HG03575 (cell line): ENCODE data around the gene TMEM187.

Experiments used
- ATAC-seq: cut with Tn5 transposase; IDR thresholded peaks from one replicate; pipeline ENCODE4 v1.9.1; 2021; ENCODE audit not compliant: unreplicated experiment, insufficient number of reproducible peaks, low FRiP score; ENCODE audit errors: extremely low read depth

TMEM187 gene

DNA sequence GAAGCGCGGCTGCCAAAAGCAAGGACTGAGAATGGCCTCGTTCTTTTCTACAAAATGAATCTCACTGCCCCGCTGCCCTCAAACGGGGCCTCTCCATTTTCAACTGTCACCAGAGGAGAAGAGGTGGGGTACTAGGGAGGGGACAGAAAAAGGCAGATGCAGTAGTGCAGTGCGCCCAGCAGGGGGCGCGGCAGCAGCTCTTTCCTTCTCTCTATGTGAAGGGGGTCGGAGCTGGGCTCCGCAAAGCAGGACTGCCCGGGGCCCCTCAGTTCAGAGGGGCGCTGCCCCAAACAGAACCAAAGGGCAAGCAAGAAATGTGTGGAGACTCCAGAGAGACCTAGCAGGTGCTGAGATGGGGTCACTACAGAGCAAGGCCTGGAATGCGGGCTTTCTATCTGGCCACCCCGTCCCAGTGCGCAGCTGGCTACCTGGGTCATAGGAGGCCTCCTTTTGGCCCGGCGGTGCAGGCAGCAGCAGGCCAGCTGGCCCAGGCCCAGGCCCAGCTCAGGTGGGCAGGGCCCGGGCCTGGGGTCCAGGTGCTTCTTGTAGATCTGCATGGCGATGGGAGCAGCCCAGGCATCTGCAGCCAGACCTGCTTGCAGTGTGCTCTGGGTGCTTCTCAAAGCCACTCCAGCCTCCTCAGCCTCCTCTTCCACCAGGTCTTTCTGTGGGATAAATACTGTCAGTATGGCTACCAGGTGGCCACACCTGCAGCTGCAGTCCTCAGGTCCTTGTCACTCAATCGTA is 41.2 kb downstream of the TMEM187 start:
- ATAC-seq: no peak

DNA sequence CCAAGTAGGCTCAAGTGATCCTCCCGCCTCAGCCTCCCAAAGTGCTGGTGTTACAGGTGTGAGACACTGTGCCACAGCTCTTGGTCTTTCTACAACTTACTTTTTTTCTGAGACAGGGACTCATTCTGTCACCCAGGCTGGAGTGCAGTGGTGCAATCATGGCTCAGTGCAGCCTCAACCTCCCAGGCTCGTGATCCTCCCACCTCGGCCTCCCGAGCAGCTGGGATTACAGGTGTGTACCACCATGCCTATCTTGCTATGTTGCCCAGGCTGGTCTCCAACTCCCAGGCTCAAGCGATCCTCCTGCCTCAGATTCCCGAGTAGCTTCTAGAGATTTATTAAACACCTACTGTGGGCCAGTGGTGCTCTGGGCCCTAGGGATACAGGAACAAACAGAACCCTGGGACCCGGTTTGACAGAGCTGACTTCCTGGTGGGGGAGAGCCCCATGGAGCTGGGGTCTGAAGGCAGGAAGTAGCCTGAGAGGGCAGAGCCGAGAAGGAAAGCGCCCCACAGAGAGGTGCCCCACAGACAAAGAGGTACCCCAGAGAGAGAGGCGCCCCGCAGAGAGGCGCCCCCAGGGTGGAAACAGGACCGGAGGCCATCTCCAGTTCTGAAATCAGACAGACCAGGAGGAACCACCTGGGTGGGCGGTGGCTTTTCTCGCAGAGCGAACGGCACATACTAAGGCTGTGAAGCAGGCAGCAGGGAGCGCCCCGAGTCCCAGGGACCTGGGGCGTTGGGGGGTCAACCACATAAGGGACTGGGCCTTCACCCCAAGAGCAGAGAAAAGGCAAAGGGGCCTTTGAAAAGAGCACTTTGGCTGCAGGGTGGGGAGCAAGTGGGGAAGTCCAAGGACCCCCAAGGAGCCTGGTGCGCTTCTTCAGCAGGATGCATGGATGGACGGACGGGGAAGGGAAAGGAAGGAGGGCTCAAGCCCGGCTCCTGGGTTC is 42.2 kb downstream of the TMEM187 start:
- no peak for ATAC-seq

DNA sequence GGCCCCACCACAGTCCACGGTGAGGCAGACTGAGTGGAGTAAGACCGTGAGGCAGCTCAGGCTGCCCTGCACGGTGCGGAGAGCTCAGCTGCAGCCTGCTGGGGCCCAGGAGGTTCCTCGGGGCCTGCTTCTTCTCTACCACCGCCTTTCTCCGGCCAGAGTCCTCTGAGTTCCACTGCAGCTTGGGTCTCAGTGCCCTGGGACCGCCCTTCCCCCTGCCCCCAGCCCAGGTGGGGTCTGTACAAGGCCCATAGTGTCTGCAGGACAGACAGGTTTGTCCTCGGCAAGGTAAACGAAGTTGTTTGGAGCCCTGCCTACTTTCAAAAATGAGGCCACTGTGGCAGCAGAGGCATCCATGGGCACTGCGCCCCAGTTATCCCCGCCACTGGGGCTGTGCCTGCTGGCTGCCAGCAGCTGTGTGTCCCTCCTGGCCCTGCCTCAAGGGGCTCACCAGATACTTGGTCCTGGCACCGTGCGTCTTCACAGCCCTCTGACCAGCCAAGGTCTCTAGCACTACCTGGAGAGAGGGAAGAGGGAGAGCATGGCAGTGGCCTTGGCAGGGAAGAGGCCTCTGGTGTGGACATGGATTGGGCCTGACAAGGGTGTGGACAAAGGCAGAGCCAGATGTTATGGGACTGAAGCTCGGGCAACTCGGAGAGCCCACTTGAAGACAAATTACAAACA is 43.2 kb downstream of the TMEM187 start:
- no peak for ATAC-seq

DNA sequence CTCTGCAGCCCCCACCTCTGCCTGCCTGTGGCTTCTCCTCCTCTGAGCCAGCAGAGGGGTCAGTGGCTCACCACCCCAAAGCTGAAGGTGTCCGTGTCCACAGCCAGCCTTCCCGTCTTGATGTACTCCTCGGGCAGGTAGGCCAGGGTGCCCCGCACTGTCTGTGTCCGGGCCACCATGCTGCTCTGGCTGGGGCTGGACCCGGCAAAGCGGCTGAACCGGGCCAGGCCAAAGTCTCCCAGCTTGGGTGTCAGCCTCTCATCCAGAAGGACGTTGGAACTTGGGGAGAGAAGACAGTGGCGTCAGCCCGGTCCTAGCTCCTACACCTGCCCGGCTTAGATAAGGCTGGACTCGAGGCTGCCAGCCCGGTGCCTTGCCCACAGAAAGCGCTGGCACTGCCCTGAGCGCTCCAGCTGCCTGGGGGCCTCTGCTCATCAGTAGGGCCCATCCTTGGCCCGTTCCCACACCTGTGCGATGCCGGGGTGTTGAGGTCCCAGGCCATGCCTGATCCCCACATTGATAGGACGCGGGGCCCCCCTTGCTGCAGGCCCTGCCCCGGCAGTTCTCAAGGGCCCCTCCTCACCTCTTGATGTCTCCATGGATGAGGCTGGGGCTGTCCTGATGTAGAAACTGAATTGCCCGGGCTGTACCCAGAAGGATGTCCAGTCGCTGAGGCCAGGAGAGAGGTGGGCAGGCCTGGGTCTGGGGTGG is 44.0 kb downstream of the TMEM187 start:
- no peak for ATAC-seq

DNA sequence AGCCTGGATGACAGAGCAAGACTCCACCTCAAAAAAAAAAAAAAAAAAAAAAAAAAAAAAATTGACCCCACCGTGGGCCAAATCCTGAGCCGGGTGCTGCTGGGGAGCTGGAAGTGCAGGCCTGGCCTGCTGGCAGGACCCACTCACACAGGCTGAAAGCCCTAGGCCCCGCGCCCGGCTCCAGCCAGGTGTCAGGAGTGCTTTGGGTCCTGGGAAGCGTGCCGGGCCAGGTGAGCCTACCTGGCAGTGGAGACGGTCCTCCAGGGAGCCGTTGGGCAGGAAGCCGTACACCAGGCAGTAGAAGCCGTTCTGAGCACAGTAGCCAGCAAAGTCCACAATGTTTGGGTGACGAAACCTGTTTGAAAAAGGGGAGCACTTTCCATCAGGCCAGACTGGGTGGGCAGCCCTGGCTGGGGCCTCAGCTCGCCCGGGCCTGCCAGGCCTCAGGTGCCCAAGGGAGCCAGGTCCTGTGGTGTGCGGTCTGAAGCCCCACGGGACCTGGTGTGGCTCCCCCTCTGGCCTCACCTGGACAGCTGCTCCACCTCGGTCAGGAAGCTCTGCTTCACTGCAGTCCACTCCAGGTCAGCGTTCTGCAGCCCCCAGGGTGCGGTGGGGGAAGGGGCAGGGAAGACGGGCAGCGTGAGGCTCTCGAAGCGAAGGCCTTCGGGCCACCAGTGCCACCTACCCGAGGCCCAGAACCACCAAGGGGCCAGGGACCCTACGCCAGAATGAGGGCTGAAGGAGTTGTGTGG is 45.4 kb downstream of the TMEM187 start:
- ATAC-seq: no peak

- ATAC-seq: no peak
These were observed 46.0 kb downstream of the TMEM187 start for GRCh38 chrX:154018518-154019060.

DNA sequence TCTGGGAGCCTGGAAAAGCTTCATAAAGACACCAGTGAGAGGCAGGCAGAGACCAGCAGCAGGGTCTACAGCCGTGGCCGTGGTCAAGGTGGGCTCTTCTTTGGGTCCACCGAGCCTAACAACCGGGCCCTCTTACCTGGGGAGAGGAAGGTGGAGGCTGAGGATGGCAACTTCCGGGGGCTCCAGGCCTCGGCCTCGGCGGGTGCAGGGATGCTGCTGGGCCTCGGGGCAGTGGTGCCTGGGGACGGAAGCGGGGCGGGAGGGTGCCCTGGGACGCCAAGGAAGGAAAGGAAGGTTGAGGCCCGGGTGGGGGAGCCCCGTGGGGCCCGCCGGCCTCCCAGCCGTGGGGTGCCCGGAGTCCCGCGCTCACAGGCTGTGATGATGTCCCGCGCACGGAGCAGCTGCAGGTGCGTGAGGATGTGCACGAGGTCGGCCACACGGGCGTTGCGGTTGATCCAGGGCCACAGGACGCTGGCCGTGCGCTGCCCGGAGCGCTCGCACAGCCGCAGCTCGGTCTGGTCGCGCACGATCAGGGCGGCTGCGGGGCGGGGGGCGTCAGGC is 46.6 kb downstream of the TMEM187 start:
- no peak for ATAC-seq

DNA sequence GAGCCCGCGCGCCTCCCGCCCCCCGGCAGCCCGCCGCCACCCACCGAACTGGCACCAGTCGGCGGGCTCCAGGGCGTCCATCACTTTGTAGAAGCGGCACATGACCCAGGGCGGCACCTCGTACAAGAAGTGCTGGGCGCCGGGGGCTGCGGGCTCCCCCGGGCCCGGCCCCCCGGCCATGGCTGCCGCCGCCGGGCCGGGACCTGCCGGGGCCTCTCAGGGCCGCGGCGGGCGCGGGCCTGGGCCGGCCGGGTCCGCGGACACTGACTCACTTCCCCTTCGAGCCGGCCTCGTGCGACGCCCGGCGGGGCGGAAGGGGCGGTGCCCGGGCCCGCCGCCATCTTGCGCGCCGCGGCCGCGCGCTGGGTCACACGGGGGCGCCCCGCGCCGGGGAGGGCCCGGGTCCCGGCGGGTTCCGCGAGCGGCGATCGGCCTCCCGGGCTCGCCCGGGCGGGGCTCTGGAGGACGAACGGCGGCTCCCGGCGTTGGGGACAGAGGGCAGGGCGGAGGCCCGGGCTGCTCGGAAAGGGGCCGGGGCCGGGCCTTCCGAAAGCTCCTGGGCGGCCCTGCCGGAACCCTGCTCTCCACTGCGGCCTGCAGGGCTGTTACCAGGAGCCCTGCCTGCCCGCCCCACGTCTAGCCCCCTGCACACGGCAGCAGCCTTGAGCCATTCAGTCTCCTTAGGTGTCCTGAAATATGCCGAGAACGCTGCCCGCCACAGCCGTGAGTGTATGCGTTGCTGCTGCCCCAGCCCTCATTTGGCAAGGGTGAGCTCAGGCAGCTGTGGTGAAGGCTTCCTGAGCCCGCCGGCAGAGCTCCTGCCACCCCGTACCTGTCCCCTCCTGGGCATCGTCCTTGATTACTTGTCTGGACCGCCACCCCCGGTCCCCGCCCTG is 47.3 kb downstream of the TMEM187 start, which contains the start of gene IRAK1:
TSS of gene IRAK1 (minus strand) at position 270 of the 896 bp plus-strand sequence. CDS start at position 180, 90 bp downstream.
- no peak for ATAC-seq

DNA sequence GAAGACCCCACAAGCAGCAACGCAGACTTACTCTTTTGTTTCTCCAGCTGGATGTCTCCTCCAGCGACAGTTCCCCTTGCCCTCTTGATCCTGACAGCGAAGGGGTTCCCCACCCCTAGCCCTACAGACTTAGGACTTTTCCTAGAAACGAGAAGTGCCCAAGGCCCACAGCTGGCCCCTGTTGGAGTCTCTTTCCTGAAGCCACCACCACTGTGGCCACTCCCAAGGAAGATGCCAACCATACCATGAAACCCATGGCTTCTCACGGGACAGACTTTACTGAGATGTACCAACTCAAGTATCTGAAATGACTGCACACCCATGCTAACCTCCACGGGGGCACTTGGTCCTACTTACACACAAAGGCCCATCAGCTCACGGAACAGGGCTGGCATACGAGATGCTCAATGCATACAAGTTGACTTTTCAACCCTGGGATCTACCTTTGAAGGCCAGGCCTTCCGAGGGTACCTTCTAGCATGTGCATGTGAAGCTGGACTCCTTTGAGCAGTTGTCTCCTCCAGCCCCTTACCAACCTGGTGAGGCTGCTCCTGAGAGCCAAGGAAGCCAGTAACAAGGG is 48.1 kb downstream of the TMEM187 start:
- ATAC-seq: no peak

DNA sequence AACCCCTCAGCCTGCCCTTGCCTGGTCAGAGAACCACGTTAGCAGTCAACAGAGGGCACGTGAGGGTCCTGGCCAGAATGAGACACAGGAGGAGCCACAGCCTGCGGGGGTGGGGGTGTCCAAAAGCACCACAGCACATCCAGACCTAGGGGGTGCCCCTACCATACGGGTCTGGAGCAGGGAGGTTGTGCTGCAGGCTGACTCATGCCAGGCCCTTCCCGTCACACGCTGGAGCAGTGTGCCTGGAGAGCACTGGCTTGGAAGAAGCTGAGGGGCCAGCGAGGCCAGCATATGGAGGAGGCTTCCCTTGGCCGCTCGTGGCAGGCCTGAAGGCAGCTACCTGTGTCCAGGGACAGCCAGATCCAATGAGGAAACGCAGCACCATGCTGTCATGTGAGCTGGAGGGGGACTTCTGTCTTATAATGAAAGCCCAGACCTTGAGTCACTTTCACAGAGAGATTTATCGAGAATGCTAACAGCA is 48.6 kb downstream of the TMEM187 start:
- ATAC-seq: no peak

- ATAC-seq: no peak
These were observed 49.6 kb downstream of the TMEM187 start for GRCh38 chrX:154022108-154022507.

DNA sequence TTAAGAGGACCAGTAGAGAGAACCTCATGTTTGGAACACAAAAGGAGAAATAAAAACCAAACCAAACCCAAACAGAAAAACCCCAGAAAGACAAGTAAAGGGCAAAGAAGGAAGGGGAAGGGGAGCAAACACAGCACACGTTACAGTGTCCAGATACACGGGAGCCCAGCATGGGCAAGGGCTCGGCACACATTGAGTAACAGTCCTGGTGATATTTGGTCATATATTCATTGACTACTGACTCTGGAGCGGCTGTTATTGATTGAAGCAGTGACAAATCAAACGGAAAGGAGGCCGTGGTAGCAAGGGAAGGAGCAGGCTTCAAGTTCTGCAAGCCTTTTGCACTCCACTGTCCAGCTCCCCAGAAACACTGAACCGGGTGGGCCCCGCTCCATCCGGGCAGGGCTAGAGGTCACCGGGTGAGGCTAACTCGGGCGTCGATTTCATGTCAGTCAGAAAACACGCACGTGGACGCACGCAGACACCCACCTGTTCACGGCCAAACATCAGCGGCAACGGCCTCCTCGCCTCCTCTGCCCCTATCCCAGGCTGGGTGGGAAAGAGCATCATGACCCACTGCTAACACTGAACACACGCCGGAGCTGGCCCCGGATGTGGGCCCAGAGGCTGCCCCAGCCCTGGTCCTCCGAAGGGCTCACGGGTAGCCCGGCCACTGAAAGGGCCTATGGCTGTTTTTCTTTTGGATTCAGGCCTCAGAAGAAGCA is 50.9 kb downstream of the TMEM187 start:
- ATAC-seq: no peak

- no peak for ATAC-seq
These were observed 51.7 kb downstream of the TMEM187 start for GRCh38 chrX:154024271-154024670.

DNA sequence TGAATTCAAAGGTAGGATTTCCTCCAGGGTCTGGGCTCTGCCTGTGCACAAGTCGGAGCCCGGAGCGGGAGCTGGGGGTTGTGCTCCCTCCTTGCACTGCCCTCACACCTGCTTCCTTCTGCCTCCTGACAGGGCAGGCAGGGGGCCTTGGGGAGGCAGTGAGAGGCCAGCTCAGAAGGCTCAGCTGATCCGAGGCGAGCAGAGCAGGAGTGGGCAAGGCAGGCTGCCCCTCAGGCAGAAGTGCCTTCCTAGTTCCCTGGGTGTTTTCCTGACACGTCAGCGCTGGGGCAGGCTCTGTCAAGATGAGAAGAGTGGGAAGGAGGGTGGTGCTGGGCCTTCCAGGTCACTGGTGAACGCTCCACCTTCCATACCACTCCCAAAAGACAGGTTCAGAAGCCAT is 52.7 kb downstream of the TMEM187 start:
- ATAC-seq: no peak

DNA sequence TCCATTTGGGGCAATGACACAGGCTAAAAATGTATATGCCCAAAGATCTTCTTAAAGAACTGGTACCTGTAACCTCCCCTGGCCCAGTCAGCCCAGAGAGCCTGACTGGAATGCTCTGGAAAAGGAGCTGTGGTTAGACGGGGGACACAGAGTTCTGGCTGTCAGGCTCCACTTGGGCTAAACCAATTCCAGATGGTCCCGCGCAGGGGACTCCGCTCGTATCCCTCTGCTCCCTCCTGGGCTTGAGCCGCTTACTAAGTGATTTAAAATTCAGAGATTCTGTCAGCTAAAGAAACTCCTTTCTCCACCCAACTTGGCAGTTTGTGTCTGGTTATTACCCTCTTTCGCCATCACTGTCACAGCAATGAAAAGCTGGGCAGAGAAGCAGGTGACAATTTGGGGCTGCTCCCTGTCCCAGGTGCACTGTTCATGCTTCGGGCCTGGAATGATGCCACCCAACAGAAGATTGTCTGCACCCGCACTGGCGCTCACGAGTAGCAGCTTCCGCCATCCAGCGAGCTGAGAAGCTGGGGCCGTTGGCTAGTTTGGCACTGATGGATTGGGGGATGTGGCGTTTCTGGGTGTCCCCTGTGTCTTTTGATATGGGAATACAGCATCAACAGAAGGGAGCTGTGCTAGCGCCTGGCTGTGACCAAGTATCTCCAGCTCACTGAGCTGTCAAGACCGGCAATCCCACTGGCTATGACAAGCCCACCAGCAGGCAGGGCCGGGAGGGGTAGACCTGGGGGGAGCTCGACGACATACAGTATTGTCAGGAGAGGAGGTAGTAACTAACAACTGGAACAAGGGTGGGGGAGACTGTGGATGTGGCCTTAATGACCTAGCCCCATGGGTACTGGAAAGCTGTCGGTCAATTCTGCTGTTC is 53.8 kb downstream of the TMEM187 start:
- no peak for ATAC-seq
